GM19452 (cell line): ENCODE results near the gene DLST.

Experiments
- ATAC-seq: cut with Tn5 transposase; IDR thresholded peaks from one replicate; pipeline ENCODE4 v1.9.1; 2021; ENCODE audit not compliant: unreplicated experiment

DLST gene

GRCh38 chr14:74952697-74953484, 71.2 kb downstream of the DLST start:
- no peak for ATAC-seq
